ENCODE measurements around the gene PI4KA.
"Not testable (repeated sequence)": the region's sequence is repeated elsewhere in the genome, so short reads cannot be mapped to it uniquely, and the experiment has no call there.

Gene PI4KA

GRCh38 chr22:20699856-20700255 lies 158.8 kb downstream of the PI4KA start:
- not testable (repeated sequence) for H3K36me3 ChIP-seq (ENCODE audit: control insufficient read depth in 1 of 2, insufficient read depth in 2 of 2, low read length in 2 of 2); H3K27me3 ChIP-seq (ENCODE audit: control insufficient read depth in 1 of 2, insufficient read depth in 2 of 2, low read length in 2 of 2); H3K4me1 ChIP-seq (ENCODE audit: control insufficient read depth in 1 of 2, insufficient read depth in 2 of 2, low read length in 2 of 2); H3K4me3 ChIP-seq (ENCODE audit: low read depth in 1 of 2, low read length in 2 of 2); H3K9ac ChIP-seq (ENCODE audit: low read depth in 1 of 2, low read length in 2 of 2); H3K27ac ChIP-seq (ENCODE audit: low read depth, low read length); H3K9me3 ChIP-seq (ENCODE audit: control insufficient read depth in 1 of 2, low read length in 2 of 2)

- not testable (repeated sequence) for H3K9ac ChIP-seq (ENCODE audit: low read depth in 1 of 2, low read length in 2 of 2); H3K27ac ChIP-seq (ENCODE audit: low read depth, low read length); H3K4me1 ChIP-seq (ENCODE audit: control insufficient read depth in 1 of 2, insufficient read depth in 2 of 2, low read length in 2 of 2); H3K9me3 ChIP-seq (ENCODE audit: control insufficient read depth in 1 of 2, low read length in 2 of 2); H3K36me3 ChIP-seq (ENCODE audit: control insufficient read depth in 1 of 2, insufficient read depth in 2 of 2, low read length in 2 of 2); H3K27me3 ChIP-seq (ENCODE audit: control insufficient read depth in 1 of 2, insufficient read depth in 2 of 2, low read length in 2 of 2)
- peak overlapping the region in 1 of 2 donors; percentile 32 for H3K4me3 ChIP-seq (ENCODE audit: low read depth in 1 of 2, low read length in 2 of 2)
These were observed 161.0 kb downstream of the PI4KA start for GRCh38 chr22:20697481-20698113.

GRCh38 chr22:20696056-20696455 lies 162.6 kb downstream of the PI4KA start:
- not testable (repeated sequence) for H3K4me1 ChIP-seq (ENCODE audit: control insufficient read depth in 1 of 2, insufficient read depth in 2 of 2, low read length in 2 of 2); H3K9me3 ChIP-seq (ENCODE audit: control insufficient read depth in 1 of 2, low read length in 2 of 2); H3K27me3 ChIP-seq (ENCODE audit: control insufficient read depth in 1 of 2, insufficient read depth in 2 of 2, low read length in 2 of 2); H3K27ac ChIP-seq (ENCODE audit: low read depth, low read length); H3K9ac ChIP-seq (ENCODE audit: low read depth in 1 of 2, low read length in 2 of 2); H3K4me3 ChIP-seq (ENCODE audit: low read depth in 1 of 2, low read length in 2 of 2); H3K36me3 ChIP-seq (ENCODE audit: control insufficient read depth in 1 of 2, insufficient read depth in 2 of 2, low read length in 2 of 2)

- H3K4me3 ChIP-seq (ENCODE audit: low read depth in 1 of 2, low read length in 2 of 2); H3K27ac ChIP-seq (ENCODE audit: low read depth, low read length); H3K9me3 ChIP-seq (ENCODE audit: control insufficient read depth in 1 of 2, low read length in 2 of 2); H3K9ac ChIP-seq (ENCODE audit: low read depth in 1 of 2, low read length in 2 of 2); H3K36me3 ChIP-seq (ENCODE audit: control insufficient read depth in 1 of 2, insufficient read depth in 2 of 2, low read length in 2 of 2); H3K4me1 ChIP-seq (ENCODE audit: control insufficient read depth in 1 of 2, insufficient read depth in 2 of 2, low read length in 2 of 2); H3K27me3 ChIP-seq (ENCODE audit: control insufficient read depth in 1 of 2, insufficient read depth in 2 of 2, low read length in 2 of 2): not testable (repeated sequence)
These were observed 163.4 kb downstream of the PI4KA start for GRCh38 chr22:20695205-20695604.

GRCh38 chr22:20694256-20694655 lies 164.4 kb downstream of the PI4KA start:
- not testable (repeated sequence) for H3K9me3 ChIP-seq (ENCODE audit: control insufficient read depth in 1 of 2, low read length in 2 of 2); H3K36me3 ChIP-seq (ENCODE audit: control insufficient read depth in 1 of 2, insufficient read depth in 2 of 2, low read length in 2 of 2); H3K27me3 ChIP-seq (ENCODE audit: control insufficient read depth in 1 of 2, insufficient read depth in 2 of 2, low read length in 2 of 2); H3K4me3 ChIP-seq (ENCODE audit: low read depth in 1 of 2, low read length in 2 of 2); H3K9ac ChIP-seq (ENCODE audit: low read depth in 1 of 2, low read length in 2 of 2); H3K4me1 ChIP-seq (ENCODE audit: control insufficient read depth in 1 of 2, insufficient read depth in 2 of 2, low read length in 2 of 2); H3K27ac ChIP-seq (ENCODE audit: low read depth, low read length)

- not testable (repeated sequence) for H3K27ac ChIP-seq (ENCODE audit: low read depth, low read length); H3K4me3 ChIP-seq (ENCODE audit: low read depth in 1 of 2, low read length in 2 of 2); H3K27me3 ChIP-seq (ENCODE audit: control insufficient read depth in 1 of 2, insufficient read depth in 2 of 2, low read length in 2 of 2); H3K9me3 ChIP-seq (ENCODE audit: control insufficient read depth in 1 of 2, low read length in 2 of 2); H3K36me3 ChIP-seq (ENCODE audit: control insufficient read depth in 1 of 2, insufficient read depth in 2 of 2, low read length in 2 of 2); H3K4me1 ChIP-seq (ENCODE audit: control insufficient read depth in 1 of 2, insufficient read depth in 2 of 2, low read length in 2 of 2); H3K9ac ChIP-seq (ENCODE audit: low read depth in 1 of 2, low read length in 2 of 2)
These were observed 165.7 kb downstream of the PI4KA start for GRCh38 chr22:20692926-20693325.

GRCh38 chr22:20690586-20691317 lies 167.9 kb downstream of the PI4KA start:
- H3K27ac ChIP-seq (ENCODE audit: low read depth, low read length); H3K27me3 ChIP-seq (ENCODE audit: control insufficient read depth in 1 of 2, insufficient read depth in 2 of 2, low read length in 2 of 2); H3K9ac ChIP-seq (ENCODE audit: low read depth in 1 of 2, low read length in 2 of 2); H3K36me3 ChIP-seq (ENCODE audit: control insufficient read depth in 1 of 2, insufficient read depth in 2 of 2, low read length in 2 of 2); H3K9me3 ChIP-seq (ENCODE audit: control insufficient read depth in 1 of 2, low read length in 2 of 2); H3K4me3 ChIP-seq (ENCODE audit: low read depth in 1 of 2, low read length in 2 of 2); H3K4me1 ChIP-seq (ENCODE audit: control insufficient read depth in 1 of 2, insufficient read depth in 2 of 2, low read length in 2 of 2): not testable (repeated sequence)

GRCh38 chr22:20687356-20688172 lies 171.0 kb downstream of the PI4KA start:
- not testable (repeated sequence) for H3K27ac ChIP-seq (ENCODE audit: low read depth, low read length); H3K9ac ChIP-seq (ENCODE audit: low read depth in 1 of 2, low read length in 2 of 2); H3K36me3 ChIP-seq (ENCODE audit: control insufficient read depth in 1 of 2, insufficient read depth in 2 of 2, low read length in 2 of 2); H3K4me3 ChIP-seq (ENCODE audit: low read depth in 1 of 2, low read length in 2 of 2); H3K27me3 ChIP-seq (ENCODE audit: control insufficient read depth in 1 of 2, insufficient read depth in 2 of 2, low read length in 2 of 2); H3K4me1 ChIP-seq (ENCODE audit: control insufficient read depth in 1 of 2, insufficient read depth in 2 of 2, low read length in 2 of 2); H3K9me3 ChIP-seq (ENCODE audit: control insufficient read depth in 1 of 2, low read length in 2 of 2)

GRCh38 chr22:20685764-20686163 lies 172.8 kb downstream of the PI4KA start:
- H3K27ac ChIP-seq (ENCODE audit: low read depth, low read length); H3K9me3 ChIP-seq (ENCODE audit: control insufficient read depth in 1 of 2, low read length in 2 of 2); H3K4me3 ChIP-seq (ENCODE audit: low read depth in 1 of 2, low read length in 2 of 2); H3K36me3 ChIP-seq (ENCODE audit: control insufficient read depth in 1 of 2, insufficient read depth in 2 of 2, low read length in 2 of 2); H3K9ac ChIP-seq (ENCODE audit: low read depth in 1 of 2, low read length in 2 of 2); H3K27me3 ChIP-seq (ENCODE audit: control insufficient read depth in 1 of 2, insufficient read depth in 2 of 2, low read length in 2 of 2); H3K4me1 ChIP-seq (ENCODE audit: control insufficient read depth in 1 of 2, insufficient read depth in 2 of 2, low read length in 2 of 2): not testable (repeated sequence)

GRCh38 chr22:20678792-20679435 lies 179.7 kb downstream of the PI4KA start:
- H3K4me1 ChIP-seq (ENCODE audit: control insufficient read depth in 1 of 2, insufficient read depth in 2 of 2, low read length in 2 of 2); H3K4me3 ChIP-seq (ENCODE audit: low read depth in 1 of 2, low read length in 2 of 2); H3K36me3 ChIP-seq (ENCODE audit: control insufficient read depth in 1 of 2, insufficient read depth in 2 of 2, low read length in 2 of 2); H3K9me3 ChIP-seq (ENCODE audit: control insufficient read depth in 1 of 2, low read length in 2 of 2); H3K27ac ChIP-seq (ENCODE audit: low read depth, low read length); H3K9ac ChIP-seq (ENCODE audit: low read depth in 1 of 2, low read length in 2 of 2); H3K27me3 ChIP-seq (ENCODE audit: control insufficient read depth in 1 of 2, insufficient read depth in 2 of 2, low read length in 2 of 2): not testable (repeated sequence)

Data from duodenal mucosa (tissue), 2 donors.